Liver (tissue), 3 donors: ENCODE results near the gene MADCAM1.

Experiments
- FOXA1 ChIP-seq: IDR thresholded peaks from 2 replicates; pipeline ENCODE4 v1.6.1; 2016; ENCODE audit warnings: antibody characterized with exemption
- GABPA ChIP-seq, 2 donors: IDR thresholded peaks in 1 of 2; conservative IDR thresholded peaks in 1 of 2; 2 replicates each; pipeline ENCODE4 v1.6.1; 2016; ENCODE audit warnings: antibody characterized with exemption in 2 of 2, mild to moderate bottlenecking in 1 of 2, moderate library complexity in 1 of 2
- HNF4G ChIP-seq: IDR thresholded peaks from 2 replicates; pipeline ENCODE4 v1.6.1; 2016; ENCODE audit warnings: antibody characterized with exemption
- RXRA ChIP-seq, 2 donors: IDR thresholded peaks; 2 replicates each; pipeline ENCODE4 v1.6.1; 2017 to 2018; ENCODE audit warnings: antibody characterized with exemption in 2 of 2, mild to moderate bottlenecking in 1 of 2
- SP1 ChIP-seq: IDR thresholded peaks from 2 replicates; pipeline ENCODE4 v1.6.1; 2018; ENCODE audit warnings: antibody characterized with exemption, mild to moderate bottlenecking
- TF ChIP-seq, protein P1 (sequence below): fragments of 150-350 bp; IDR thresholded peaks from 2 replicates; pipeline ENCODE4 v1.5.1; 2017; ENCODE audit warnings: improper control_type of control experiment, low read depth, low read length; ENCODE audit not compliant: missing input control
- TF ChIP-seq, protein P2 (sequence below): IDR thresholded peaks from 2 replicates; pipeline ENCODE4 v1.6.1; 2016; ENCODE audit warnings: antibody characterized with exemption
- TF ChIP-seq, protein P3 (sequence below): IDR thresholded peaks from 2 replicates; pipeline ENCODE4 v1.6.1; 2016; ENCODE audit warnings: antibody characterized with exemption
- donor health status: healthy.
- donor health status: healthy.

DNA sequence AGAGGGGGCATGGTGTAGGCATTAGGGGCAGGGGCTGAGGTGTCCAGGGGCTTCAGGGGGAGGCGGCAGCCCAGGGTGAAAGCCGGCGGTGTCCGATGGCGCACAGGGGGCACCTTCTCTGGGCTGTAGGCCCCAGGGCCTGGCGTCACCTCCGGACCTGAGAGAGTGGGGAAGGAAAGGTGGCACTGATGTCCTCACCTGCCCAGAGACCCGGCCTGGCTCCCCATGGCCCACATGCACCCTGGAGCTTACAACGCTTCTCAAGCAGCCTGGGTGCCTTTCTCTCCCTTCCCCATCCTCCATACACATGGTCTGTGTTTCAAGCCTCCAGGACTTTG is 32.1 kb upstream of the MADCAM1 start:
- no peak for TF ChIP-seq SP1
- TF ChIP-seq HNF4G: no peak
- no peak for TF ChIP-seq FOXA1
- TF ChIP-seq, protein P1, sequence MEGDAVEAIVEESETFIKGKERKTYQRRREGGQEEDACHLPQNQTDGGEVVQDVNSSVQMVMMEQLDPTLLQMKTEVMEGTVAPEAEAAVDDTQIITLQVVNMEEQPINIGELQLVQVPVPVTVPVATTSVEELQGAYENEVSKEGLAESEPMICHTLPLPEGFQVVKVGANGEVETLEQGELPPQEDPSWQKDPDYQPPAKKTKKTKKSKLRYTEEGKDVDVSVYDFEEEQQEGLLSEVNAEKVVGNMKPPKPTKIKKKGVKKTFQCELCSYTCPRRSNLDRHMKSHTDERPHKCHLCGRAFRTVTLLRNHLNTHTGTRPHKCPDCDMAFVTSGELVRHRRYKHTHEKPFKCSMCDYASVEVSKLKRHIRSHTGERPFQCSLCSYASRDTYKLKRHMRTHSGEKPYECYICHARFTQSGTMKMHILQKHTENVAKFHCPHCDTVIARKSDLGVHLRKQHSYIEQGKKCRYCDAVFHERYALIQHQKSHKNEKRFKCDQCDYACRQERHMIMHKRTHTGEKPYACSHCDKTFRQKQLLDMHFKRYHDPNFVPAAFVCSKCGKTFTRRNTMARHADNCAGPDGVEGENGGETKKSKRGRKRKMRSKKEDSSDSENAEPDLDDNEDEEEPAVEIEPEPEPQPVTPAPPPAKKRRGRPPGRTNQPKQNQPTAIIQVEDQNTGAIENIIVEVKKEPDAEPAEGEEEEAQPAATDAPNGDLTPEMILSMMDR: no peak
- TF ChIP-seq, protein P2, sequence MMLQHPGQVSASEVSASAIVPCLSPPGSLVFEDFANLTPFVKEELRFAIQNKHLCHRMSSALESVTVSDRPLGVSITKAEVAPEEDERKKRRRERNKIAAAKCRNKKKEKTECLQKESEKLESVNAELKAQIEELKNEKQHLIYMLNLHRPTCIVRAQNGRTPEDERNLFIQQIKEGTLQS: no peak
- no peak for TF ChIP-seq RXRA (IDR thresholded peaks at IDR 0.05)
- no peak for TF ChIP-seq GABPA (IDR thresholded peaks at IDR 0.05 in 1 of 2, conservative IDR thresholded peaks at IDR 0.05 in 1 of 2)
- TF ChIP-seq, protein P3, sequence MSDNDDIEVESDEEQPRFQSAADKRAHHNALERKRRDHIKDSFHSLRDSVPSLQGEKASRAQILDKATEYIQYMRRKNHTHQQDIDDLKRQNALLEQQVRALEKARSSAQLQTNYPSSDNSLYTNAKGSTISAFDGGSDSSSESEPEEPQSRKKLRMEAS: no peak
